ENCODE measurements around the gene TPM2.

TPM2 gene

GRCh38 chr9:35717132-35717870 lies 27.6 kb upstream of the TPM2 start:
- ATAC-seq = no peak

- no peak for ATAC-seq
Measured at GRCh38 chr9:35716230-35716629, 26.5 kb upstream of the TPM2 start.

- no peak for ATAC-seq
Measured at GRCh38 chr9:35714579-35715252, 25.0 kb upstream of the TPM2 start.

GRCh38 chr9:35714123-35714522 lies 24.4 kb upstream of the TPM2 start:
- ATAC-seq = no peak

- ATAC-seq = no peak
Measured at GRCh38 chr9:35713578-35713977, 23.9 kb upstream of the TPM2 start.

GRCh38 chr9:35712762-35713400 lies 23.2 kb upstream of the TPM2 start:
- no peak for ATAC-seq

- ATAC-seq = no peak
Measured at GRCh38 chr9:35711501-35712428, 22.0 kb upstream of the TPM2 start.

- no peak for ATAC-seq
Measured at GRCh38 chr9:35710818-35711500, 21.2 kb upstream of the TPM2 start.

GRCh38 chr9:35708146-35708545 lies 18.4 kb upstream of the TPM2 start:
- ATAC-seq = no peak

- no peak for ATAC-seq
Measured at GRCh38 chr9:35706951-35707350, 17.2 kb upstream of the TPM2 start.

- no peak for ATAC-seq
Measured at GRCh38 chr9:35705836-35706430, 16.2 kb upstream of the TPM2 start.

- ATAC-seq = no peak
Measured at GRCh38 chr9:35705372-35705771, 15.6 kb upstream of the TPM2 start.

- ATAC-seq = no peak
Measured at GRCh38 chr9:35703906-35704672, 14.4 kb upstream of the TPM2 start.

- ATAC-seq = no peak
Measured at GRCh38 chr9:35702696-35703095, 13.0 kb upstream of the TPM2 start.

GRCh38 chr9:35700942-35701341 lies 11.2 kb upstream of the TPM2 start:
- ATAC-seq = no peak

GRCh38 chr9:35700031-35700430 lies 10.3 kb upstream of the TPM2 start:
- no peak for ATAC-seq

GRCh38 chr9:35698231-35698630 lies 8.5 kb upstream of the TPM2 start:
- ATAC-seq = no peak

- no peak for ATAC-seq
Measured at GRCh38 chr9:35697486-35697885, 7.8 kb upstream of the TPM2 start.

- peak; percentile 84 to 86 for ATAC-seq
Measured at GRCh38 chr9:35696520-35697215, 6.9 kb upstream of the TPM2 start.

GRCh38 chr9:35695943-35696401 lies 6.2 kb upstream of the TPM2 start:
- no peak for ATAC-seq
